Tibial nerve (tissue), 4 donors: ENCODE results near the gene MGP. TPM values are rescaled to one million over a fixed set of nuclear protein-coding genes. Genes with fewer than 3 reads are reported as not detected.

Experiments
- DNase-seq, 2 donors: peaks; one replicate each; pipeline ENCODE4 v3.0.0-alpha.2; 2019; ENCODE audit warnings: low spot score in 2 of 2
- H3K27ac ChIP-seq, 4 donors: fragments of 200-600 bp; sonication (generic) in 3 of 4; one replicate each; pipeline ENCODE4 v1.5.1; 2017 to 2019; ENCODE audit warnings: mild to moderate bottlenecking in 1 of 4
- H3K27me3 ChIP-seq, 2 donors: fragments of 200-600 bp; sonication (generic) in 1 of 2; one replicate each; pipeline versions ENCODE4 v1.5.1 to v1.6.0; 2017 to 2019
- H3K36me3 ChIP-seq, 3 donors: fragments of 200-600 bp; sonication (generic); one replicate each; pipeline ENCODE4 v1.5.1; 2018 to 2019
- H3K4me1 ChIP-seq, 4 donors: fragments of 200-600 bp; sonication (generic) in 3 of 4; one replicate each; pipeline ENCODE4 v1.5.1; 2017 to 2019
- H3K4me3 ChIP-seq, 4 donors: fragments of 200-600 bp; sonication (generic) in 3 of 4; one replicate each; pipeline ENCODE4 v1.5.1; 2017 to 2019; ENCODE audit warnings: mild to moderate bottlenecking in 1 of 4, moderate library complexity in 1 of 4
- H3K9me3 ChIP-seq, 4 donors: fragments of 200-600 bp; sonication (generic) in 3 of 4; one replicate each; pipeline ENCODE4 v1.5.1; 2017 to 2019
- CTCF ChIP-seq, 5 experiments: fragments of 200-600 bp in 3 of 5; fragments of 450-650 bp in 2 of 5; sonication (generic) in 3 of 5; IDR thresholded peaks; one replicate each; pipeline ENCODE4 v1.5.1; 2016 to 2019; ENCODE audit warnings: antibody characterized with exemption in 5 of 5, mild to moderate bottlenecking in 3 of 5, moderate library complexity in 2 of 5
- EP300 ChIP-seq, 2 donors: sonication (generic); formaldehyde crosslinking; IDR thresholded peaks; one replicate each; pipeline ENCODE4 v1.6.1; 2017; ENCODE audit warnings: antibody characterized with exemption in 2 of 2, mild to moderate bottlenecking in 1 of 2
- POLR2A ChIP-seq, 2 donors: fragments of 450-650 bp; IDR thresholded peaks; one replicate each; pipeline ENCODE4 v1.6.1; 2017; ENCODE audit warnings: antibody characterized with exemption in 2 of 2, mild to moderate bottlenecking in 2 of 2, moderate library complexity in 2 of 2
- WGBS, 2 donors: methylation state at CpG; one replicate each; pipeline ENCODE4 v1.1.5; 2018; 5-methylcytosine and 5-hydroxymethylcytosine counted together
- total RNA-seq, 4 donors: library from RNA; depleted of rRNA; stranded (reverse); fragments of >200 nt; gene quantifications; one replicate each; pipeline ENCODE4 v1.1.0, GENCODE V29; 2016

MGP gene
- total RNA-seq, 4 donors from 2014 or later, result 187 to 759 (median 492) TPM

GRCh38 chr12:14871247-14871646 lies 14.4 kb downstream of the MGP start:
- no peak overlapping the region for H3K4me3 ChIP-seq
- H3K36me3 ChIP-seq, result no peaks in the 10 kb centered on the region
- H3K27me3 ChIP-seq, result no peaks in the 10 kb centered on the region
- no peak overlapping the region for H3K27ac ChIP-seq
- DNase-seq, result no peak
- peaks cover 0 to 10% (median 0%) of the 10 kb centered on the region in 4 donors for H3K4me1 ChIP-seq
- TF ChIP-seq POLR2A (IDR thresholded peaks at IDR 0.05) (no peak), CTCF (IDR thresholded peaks at IDR 0.05) (no peak), EP300 (IDR thresholded peaks at IDR 0.05) (no peak)
- H3K9me3 ChIP-seq, result peaks cover 0 to 6% (median 0%) of the 10 kb centered on the region in 4 donors
- WGBS, 2 donors, result 97 to 100% methylated on average over 1 of the region's 1 CpG

- peaks cover 0 to 10% (median 0%) of the 10 kb centered on the region in 4 donors for H3K4me1 ChIP-seq
- H3K27me3 ChIP-seq, result no peaks in the 10 kb centered on the region
- H3K4me3 ChIP-seq, result no peak overlapping the region
- H3K9me3 ChIP-seq, result peaks cover 0 to 10% (median 0%) of the 10 kb centered on the region in 4 donors
- TF ChIP-seq CTCF (IDR thresholded peaks at IDR 0.05) (no peak), EP300 (IDR thresholded peaks at IDR 0.05) (no peak), POLR2A (IDR thresholded peaks at IDR 0.05) (no peak)
- H3K36me3 ChIP-seq, result no peaks in the 10 kb centered on the region
- DNase-seq, result no peak
- WGBS, 2 donors, result 82 to 100% methylated on average over 2 to 3 of the region's 3 CpGs
- no peak overlapping the region for H3K27ac ChIP-seq
These were observed 16.6 kb downstream of the MGP start for GRCh38 chr12:14868916-14869506.

- Histone ChIP-seq H3K36me3 (no peaks in the 10 kb centered on the region), H3K4me3 (no peak overlapping the region), H3K27me3 (no peaks in the 10 kb centered on the region), H3K9me3 (peaks cover 0 to 24% (median 6%) of the 10 kb centered on the region in 4 donors), H3K4me1 (no peaks in the 10 kb centered on the region), H3K27ac (no peak overlapping the region)
- no peak for TF ChIP-seq POLR2A (IDR thresholded peaks at IDR 0.05)
- no peak for DNase-seq
These were observed 25.2 kb downstream of the MGP start for GRCh38 chr12:14860490-14860889.

- H3K36me3 ChIP-seq, result no peaks in the 10 kb centered on the region
- peaks cover 0 to 17% (median 4%) of the 10 kb centered on the region in 4 donors for H3K4me1 ChIP-seq
- H3K4me3 ChIP-seq, result no peak overlapping the region
- 92 to 96% methylated on average over 1 of the region's 1 CpG for WGBS, 2 donors
- H3K27me3 ChIP-seq, result no peaks in the 10 kb centered on the region
- peaks cover 0 to 24% (median 6%) of the 10 kb centered on the region in 4 donors for H3K9me3 ChIP-seq
- no peak for DNase-seq
- no peak overlapping the region for H3K27ac ChIP-seq
- TF ChIP-seq CTCF (IDR thresholded peaks at IDR 0.05) (no peak), POLR2A (IDR thresholded peaks at IDR 0.05) (no peak), EP300 (IDR thresholded peaks at IDR 0.05) (no peak)
These were observed 27.1 kb downstream of the MGP start for GRCh38 chr12:14858513-14858912.

GRCh38 chr12:14854586-14855183 lies 31.0 kb downstream of the MGP start:
- Histone ChIP-seq H3K36me3 (no peaks in the 10 kb centered on the region), H3K4me1 (peaks cover 0 to 27% (median 4%) of the 10 kb centered on the region in 4 donors), H3K27ac (peak overlapping the region in 2 of 4 donors; percentile 25 to 40), H3K9me3 (peaks cover 0 to 7% (median 3%) of the 10 kb centered on the region in 4 donors), H3K27me3 (no peaks in the 10 kb centered on the region), H3K4me3 (no peak overlapping the region)
- 19 to 34% methylated on average over 6 of the region's 6 CpGs for WGBS, 2 donors
- no peak for TF ChIP-seq POLR2A (IDR thresholded peaks at IDR 0.05)
- TF ChIP-seq EP300 (IDR thresholded peaks at IDR 0.05), result no peak
- no peak for TF ChIP-seq CTCF (IDR thresholded peaks at IDR 0.05)
- no peak for DNase-seq
